Osteoblast (primary cell): ENCODE measurements around the gene FGD6. TPM values are rescaled to one million over a fixed set of nuclear protein-coding genes. Genes with fewer than 3 reads are reported as not detected.

ENCODE experiments used
- DNase-seq: peaks from one replicate; pipeline ENCODE4 v3.0.0; 2011; ENCODE audit warnings: low spot score, mixed read lengths; ENCODE audit not compliant: insufficient read length; ENCODE audit errors: missing footprints
- H2AFZ ChIP-seq: 2 replicates; pipeline ENCODE4 v1.6.0; 2011; ENCODE audit warnings: mild to moderate bottlenecking, low read length
- H3K27ac ChIP-seq: 2 replicates; pipeline ENCODE4 v1.5.1; 2011; ENCODE audit warnings: mild to moderate bottlenecking, low read depth, low read length, moderate library complexity
- H3K27me3 ChIP-seq: 2 replicates; pipeline ENCODE4 v1.6.0; 2012; ENCODE audit warnings: mild to moderate bottlenecking, control low read depth, inconsistent platforms, low read length, moderate library complexity; ENCODE audit not compliant: insufficient read depth
- H3K36me3 ChIP-seq: 2 replicates; pipeline ENCODE4 v1.5.1; 2011; ENCODE audit warnings: mild to moderate bottlenecking, low read length, control low read depth, moderate library complexity; ENCODE audit not compliant: insufficient read depth
- H3K4me1 ChIP-seq: 2 replicates; pipeline ENCODE4 v1.5.1; 2011; ENCODE audit warnings: mild to moderate bottlenecking, low read length, control low read depth, moderate library complexity; ENCODE audit not compliant: insufficient read depth
- H3K4me2 ChIP-seq: 2 replicates; pipeline ENCODE4 v1.6.0; 2011; ENCODE audit warnings: mild to moderate bottlenecking, low read length; ENCODE audit not compliant: insufficient read depth
- H3K4me3 ChIP-seq: fragments of 200-600 bp; sonication (generic); 3 replicates; pipeline ENCODE4 v1.5.1; 2012; ENCODE audit warnings: mild to moderate bottlenecking, low read length, inconsistent platforms; ENCODE audit not compliant: insufficient read depth
- H3K79me2 ChIP-seq: 2 replicates; pipeline ENCODE4 v1.6.0; 2012; ENCODE audit warnings: mild to moderate bottlenecking, low read length, control low read depth, inconsistent platforms; ENCODE audit not compliant: insufficient read depth
- H3K9me3 ChIP-seq: 2 replicates; pipeline ENCODE4 v1.5.1; 2011; ENCODE audit warnings: low read depth, low read length, control low read depth
- H4K20me1 ChIP-seq: 2 replicates; pipeline ENCODE4 v1.6.0; 2012; ENCODE audit warnings: mild to moderate bottlenecking, low read length, control low read depth; ENCODE audit not compliant: insufficient read depth
- CTCF ChIP-seq: IDR thresholded peaks from 2 replicates; pipeline ENCODE4 v1.5.1; 2011; ENCODE audit warnings: mild to moderate bottlenecking, low read depth, low read length, moderate library complexity; ENCODE audit errors: extremely low read depth
- total RNA-seq: library from RNA; depleted of rRNA; stranded (reverse); fragments of >200 nt; gene quantifications from 2 replicates; pipeline ENCODE4 v1.2.3, GENCODE V29; 2012

The FGD6 gene
- total RNA-seq, 1 donor: 11.9 TPM

- no peak overlapping the region for H3K27ac ChIP-seq
- no peaks in the 10 kb centered on the region for H3K36me3 ChIP-seq
- no peaks in the 10 kb centered on the region for H3K79me2 ChIP-seq
- peaks cover 12% of the 10 kb centered on the region for H3K4me1 ChIP-seq
- no peak overlapping the region for H3K4me3 ChIP-seq
- H3K4me2 ChIP-seq: no peak overlapping the region
- H3K9me3 ChIP-seq: no peaks in the 10 kb centered on the region
- H4K20me1 ChIP-seq: no peaks in the 10 kb centered on the region
- DNase-seq: no peak
- TF ChIP-seq CTCF: no peak
- H3K27me3 ChIP-seq: no peaks in the 10 kb centered on the region
- H2AFZ ChIP-seq: no peak overlapping the region
Observed at GRCh38 chr12:95177201-95177768, 40.0 kb downstream of the FGD6 start.

GRCh38 chr12:95173392-95174251 is 43.6 kb downstream of the FGD6 start:
- Histone ChIP-seq H3K4me3 (no peak overlapping the region), H3K27ac (no peak overlapping the region), H3K27me3 (no peaks in the 10 kb centered on the region), H4K20me1 (no peaks in the 10 kb centered on the region), H3K4me1 (peaks cover 17% of the 10 kb centered on the region), H2AFZ (no peak overlapping the region), H3K4me2 (peak overlapping the region; percentile 0), H3K79me2 (no peaks in the 10 kb centered on the region), H3K36me3 (no peaks in the 10 kb centered on the region), H3K9me3 (no peaks in the 10 kb centered on the region)
- no peak for TF ChIP-seq CTCF
- no peak for DNase-seq

- H3K9me3 ChIP-seq: no peaks in the 10 kb centered on the region
- H3K4me3 ChIP-seq: no peak overlapping the region
- peak overlapping the region; percentile 29 for H3K27ac ChIP-seq
- DNase-seq: peak; percentile 91
- no peak for TF ChIP-seq CTCF
- H3K4me2 ChIP-seq: peak overlapping the region; percentile 14
- no peaks in the 10 kb centered on the region for H3K79me2 ChIP-seq
- no peaks in the 10 kb centered on the region for H4K20me1 ChIP-seq
- H3K4me1 ChIP-seq: peaks cover 25% of the 10 kb centered on the region
- H3K36me3 ChIP-seq: no peaks in the 10 kb centered on the region
- H2AFZ ChIP-seq: no peak overlapping the region
- H3K27me3 ChIP-seq: no peaks in the 10 kb centered on the region
Observed at GRCh38 chr12:95169368-95169767, 47.9 kb downstream of the FGD6 start.

- Histone ChIP-seq H3K4me3 (no peak overlapping the region), H3K36me3 (no peaks in the 10 kb centered on the region), H2AFZ (no peak overlapping the region), H3K79me2 (no peaks in the 10 kb centered on the region), H3K4me2 (no peak overlapping the region), H4K20me1 (no peaks in the 10 kb centered on the region), H3K4me1 (peaks cover 26% of the 10 kb centered on the region), H3K27ac (peak overlapping the region; percentile 29), H3K27me3 (no peaks in the 10 kb centered on the region), H3K9me3 (no peaks in the 10 kb centered on the region)
- DNase-seq: no peak
- TF ChIP-seq CTCF: no peak
Observed at GRCh38 chr12:95168746-95169145, 48.5 kb downstream of the FGD6 start.
